Measurements from ENCODE around the gene SYNCRIP. TPM values are rescaled to one million over a fixed set of nuclear protein-coding genes. Genes with fewer than 3 reads are reported as not detected.

Gene SYNCRIP
- total and polyA plus RNA-seq, 2 of the 13 experiments (the other 11 are each of a cell fraction or from before 2014, with no cell fraction given): 8.1 to 112 TPM

DNA sequence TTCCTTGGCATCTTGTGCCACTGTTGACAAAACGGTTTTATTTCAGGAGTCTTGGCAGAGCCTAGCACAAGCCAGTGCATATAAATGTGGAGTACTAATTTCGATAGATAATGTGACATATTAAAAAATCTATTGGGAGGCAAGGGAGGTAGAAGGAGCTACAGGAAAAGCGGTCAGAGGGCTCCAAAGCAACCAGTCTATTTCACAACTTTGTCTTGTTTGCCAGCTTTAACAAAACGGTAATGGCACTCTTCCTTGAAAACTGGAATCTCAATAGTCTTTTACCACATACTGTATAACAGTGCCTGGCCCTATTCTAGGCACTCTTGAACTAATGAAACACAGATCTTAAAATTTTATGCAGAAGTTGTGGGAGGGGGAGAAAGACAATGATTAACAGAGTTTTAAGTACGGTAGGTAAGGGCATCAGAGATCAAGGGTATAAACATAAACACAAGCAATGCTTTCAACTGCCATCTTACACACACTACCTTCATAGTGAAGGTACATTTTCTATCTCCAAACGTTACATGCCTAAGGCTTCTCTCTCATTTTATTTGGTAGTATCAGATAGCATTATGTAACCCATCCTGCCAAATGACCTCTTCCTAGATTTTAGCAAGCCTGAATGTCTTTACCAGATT, 33.5 kb upstream of the SYNCRIP start:
- H3K4me2 ChIP-seq (ENCODE audit: low read depth, low read length): peak overlapping the region; percentile 82
- POLR2A ChIA-PET: interaction anchor here (1.6 to 5.5 kb wide), 3 partner anchors 24 to 83 kb away, joined by 3 to 245 read pairs (median 44); partner anchors contain the start of genes SNX14 and SYNCRIP
- no peak overlapping the region for H2AFZ ChIP-seq (ENCODE audit: low read length)
- BruUV-seq (replicated peaks): no TSS peak
- CTCF ChIA-PET (ENCODE audit: low intra/inter-chr PET ratio, low total read pairs): no interaction called here
- 29% methylated on average over 6 of the region's 6 CpGs for WGBS (ENCODE audit: low lambda C conversion rate)
- no peak for DNase-seq (ENCODE audit: low spot score)
- intact Hi-C loops (cut with micrococcal nuclease; ENCODE audit: unreplicated experiment) (loop anchor here (5.0 to 10.0 kb wide), 2 partner anchors 84 to 189 kb away; partner anchors contain the start of gene SNX14), in situ Hi-C loops (cut with HindIII; ENCODE audit: extremely low pct_ligation_motif_present, low pct_unique_long_range_greater_than_20kb) (loop anchor here (5.0 kb wide), 1 partner anchor 34 kb away; the partner anchor contains the start of gene SYNCRIP)
- peak overlapping the region; percentile 92 to 97 (median 93); a peak in 5 of 6 replicates for H3K4me3 ChIP-seq (replicated peaks in 1 of 3; ENCODE audit: insufficient read depth in 1 of 3, low read depth in 2 of 3, low read length in 3 of 3)
- H3K27me3 ChIP-seq (ENCODE audit: control insufficient read depth in 1 of 2, insufficient read depth in 2 of 2, low read length in 2 of 2): no peaks in the 10 kb centered on the region; a peak in 1 of 5 replicates
- peak overlapping the region; percentile 97 for H3K27ac ChIP-seq (ENCODE audit: extremely low read length, insufficient read depth, low read length)
- H4K20me1 ChIP-seq (ENCODE audit: insufficient read depth, low read length): peaks cover 39% of the 10 kb centered on the region
- TF ChIP-seq, protein P1, sequence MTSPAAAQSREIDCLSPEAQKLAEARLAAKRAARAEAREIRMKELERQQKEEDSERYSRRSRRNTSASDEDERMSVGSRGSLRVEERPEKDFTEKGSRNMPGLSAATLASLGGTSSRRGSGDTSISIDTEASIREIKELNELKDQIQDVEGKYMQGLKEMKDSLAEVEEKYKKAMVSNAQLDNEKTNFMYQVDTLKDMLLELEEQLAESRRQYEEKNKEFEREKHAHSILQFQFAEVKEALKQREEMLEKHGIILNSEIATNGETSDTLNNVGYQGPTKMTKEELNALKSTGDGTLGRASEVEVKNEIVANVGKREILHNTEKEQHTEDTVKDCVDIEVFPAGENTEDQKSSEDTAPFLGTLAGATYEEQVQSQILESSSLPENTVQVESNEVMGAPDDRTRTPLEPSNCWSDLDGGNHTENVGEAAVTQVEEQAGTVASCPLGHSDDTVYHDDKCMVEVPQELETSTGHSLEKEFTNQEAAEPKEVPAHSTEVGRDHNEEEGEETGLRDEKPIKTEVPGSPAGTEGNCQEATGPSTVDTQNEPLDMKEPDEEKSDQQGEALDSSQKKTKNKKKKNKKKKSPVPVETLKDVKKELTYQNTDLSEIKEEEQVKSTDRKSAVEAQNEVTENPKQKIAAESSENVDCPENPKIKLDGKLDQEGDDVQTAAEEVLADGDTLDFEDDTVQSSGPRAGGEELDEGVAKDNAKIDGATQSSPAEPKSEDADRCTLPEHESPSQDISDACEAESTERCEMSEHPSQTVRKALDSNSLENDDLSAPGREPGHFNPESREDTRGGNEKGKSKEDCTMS (CRISPR knock-in tag; conservative IDR thresholded peaks at IDR 0.05): no peak
- peak; percentile 52; the same call in 1 of the 2 replicates for TF ChIP-seq RBFOX2 (IDR thresholded peaks at IDR 0.05; ENCODE audit: low read depth, low read length)
- TF ChIP-seq, protein P2, sequence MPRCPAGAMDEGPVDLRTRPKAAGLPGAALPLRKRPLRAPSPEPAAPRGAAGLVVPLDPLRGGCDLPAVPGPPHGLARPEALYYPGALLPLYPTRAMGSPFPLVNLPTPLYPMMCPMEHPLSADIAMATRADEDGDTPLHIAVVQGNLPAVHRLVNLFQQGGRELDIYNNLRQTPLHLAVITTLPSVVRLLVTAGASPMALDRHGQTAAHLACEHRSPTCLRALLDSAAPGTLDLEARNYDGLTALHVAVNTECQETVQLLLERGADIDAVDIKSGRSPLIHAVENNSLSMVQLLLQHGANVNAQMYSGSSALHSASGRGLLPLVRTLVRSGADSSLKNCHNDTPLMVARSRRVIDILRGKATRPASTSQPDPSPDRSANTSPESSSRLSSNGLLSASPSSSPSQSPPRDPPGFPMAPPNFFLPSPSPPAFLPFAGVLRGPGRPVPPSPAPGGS (CRISPR knock-in tag; IDR thresholded peaks at IDR 0.05): no peak
- TF ChIP-seq POLR2A (IDR thresholded peaks at IDR 0.05; ENCODE audit: insufficient read depth in 1 of 2, low read depth in 2 of 2, low read length in 2 of 2): peak in 1 of 2 experiments; percentile 34; a peak in 2 of 4 replicates
- peak; percentile 56 for TF ChIP-seq CEBPB (IDR thresholded peaks at IDR 0.05; ENCODE audit: borderline replicate concordance, low read depth, low read length)
- TF ChIP-seq KDM6A (CRISPR knock-in tag; IDR thresholded peaks at IDR 0.05; ENCODE audit: low read depth): no peak
- TF ChIP-seq HOXD1 (CRISPR knock-in tag; IDR thresholded peaks at IDR 0.05): no peak
- TF ChIP-seq, protein P3, sequence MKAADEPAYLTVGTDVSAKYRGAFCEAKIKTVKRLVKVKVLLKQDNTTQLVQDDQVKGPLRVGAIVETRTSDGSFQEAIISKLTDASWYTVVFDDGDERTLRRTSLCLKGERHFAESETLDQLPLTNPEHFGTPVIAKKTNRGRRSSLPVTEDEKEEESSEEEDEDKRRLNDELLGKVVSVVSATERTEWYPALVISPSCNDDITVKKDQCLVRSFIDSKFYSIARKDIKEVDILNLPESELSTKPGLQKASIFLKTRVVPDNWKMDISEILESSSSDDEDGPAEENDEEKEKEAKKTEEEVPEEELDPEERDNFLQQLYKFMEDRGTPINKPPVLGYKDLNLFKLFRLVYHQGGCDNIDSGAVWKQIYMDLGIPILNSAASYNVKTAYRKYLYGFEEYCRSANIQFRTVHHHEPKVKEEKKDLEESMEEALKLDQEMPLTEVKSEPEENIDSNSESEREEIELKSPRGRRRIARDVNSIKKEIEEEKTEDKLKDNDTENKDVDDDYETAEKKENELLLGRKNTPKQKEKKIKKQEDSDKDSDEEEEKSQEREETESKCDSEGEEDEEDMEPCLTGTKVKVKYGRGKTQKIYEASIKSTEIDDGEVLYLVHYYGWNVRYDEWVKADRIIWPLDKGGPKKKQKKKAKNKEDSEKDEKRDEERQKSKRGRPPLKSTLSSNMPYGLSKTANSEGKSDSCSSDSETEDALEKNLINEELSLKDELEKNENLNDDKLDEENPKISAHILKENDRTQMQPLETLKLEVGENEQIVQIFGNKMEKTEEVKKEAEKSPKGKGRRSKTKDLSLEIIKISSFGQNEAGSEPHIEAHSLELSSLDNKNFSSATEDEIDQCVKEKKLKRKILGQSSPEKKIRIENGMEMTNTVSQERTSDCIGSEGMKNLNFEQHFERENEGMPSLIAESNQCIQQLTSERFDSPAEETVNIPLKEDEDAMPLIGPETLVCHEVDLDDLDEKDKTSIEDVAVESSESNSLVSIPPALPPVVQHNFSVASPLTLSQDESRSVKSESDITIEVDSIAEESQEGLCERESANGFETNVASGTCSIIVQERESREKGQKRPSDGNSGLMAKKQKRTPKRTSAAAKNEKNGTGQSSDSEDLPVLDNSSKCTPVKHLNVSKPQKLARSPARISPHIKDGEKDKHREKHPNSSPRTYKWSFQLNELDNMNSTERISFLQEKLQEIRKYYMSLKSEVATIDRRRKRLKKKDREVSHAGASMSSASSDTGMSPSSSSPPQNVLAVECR (CRISPR knock-in tag; IDR thresholded peaks at IDR 0.05; ENCODE audit: borderline replicate concordance): 0 out of 2 replicates have a peak, but pooled peaks have one; percentile 16
- TF ChIP-seq SALL1 (CRISPR knock-in tag; IDR thresholded peaks at IDR 0.05): no peak
- peak; percentile 12; the same call in 1 of the 2 replicates for TF ChIP-seq SAP130 (CRISPR knock-in tag; IDR thresholded peaks at IDR 0.05; ENCODE audit: low read depth)
- no peak for TF ChIP-seq ZNF878 (CRISPR knock-in tag; IDR thresholded peaks at IDR 0.05)
- TF ChIP-seq ZNF20 (CRISPR knock-in tag; IDR thresholded peaks at IDR 0.05): no peak
- no peak for TF ChIP-seq PITX1 (CRISPR knock-in tag; IDR thresholded peaks at IDR 0.05)
- no peak for FAIRE-seq
- peak overlapping the region; percentile 97 for H3K9ac ChIP-seq (ENCODE audit: insufficient read depth, low read depth, low read length)
- H3K9me3 ChIP-seq (ENCODE audit: low read length): no peaks in the 10 kb centered on the region
- peaks cover 39% of the 10 kb centered on the region for H3K4me1 ChIP-seq (ENCODE audit: insufficient read depth, low read length)
- ATAC-seq: no peak
- peaks cover 0 to 4% of the 10 kb centered on the region in 2 experiments; a peak in 1 of 5 replicates for H3K36me3 ChIP-seq (replicated peaks in 1 of 2; ENCODE audit: control insufficient read depth in 1 of 2, insufficient read depth in 2 of 2, low read length in 2 of 2)
- peaks cover 48% of the 10 kb centered on the region for H3K79me2 ChIP-seq (ENCODE audit: insufficient read depth, low read length)

Data from HepG2 (cell line).